Body of pancreas (tissue), 4 donors: ENCODE results near the gene CEP68.

Experiments used
- POLR2A ChIP-seq, 3 donors: fragments of 450-650 bp; IDR thresholded peaks; one replicate each; pipeline ENCODE4 v1.6.1; 2016; ENCODE audit warnings: antibody characterized with exemption in 3 of 3, mild to moderate bottlenecking in 2 of 3
- TF ChIP-seq, protein P1 (sequence below), 7 experiments: fragments of 450-650 bp in 4 of 7; fragments of 200-600 bp in 3 of 7; sonication (generic) in 3 of 7; IDR thresholded peaks; one replicate each; pipeline ENCODE4 v1.5.1; 2016 to 2019; ENCODE audit warnings: antibody characterized with exemption in 7 of 7

DNA sequence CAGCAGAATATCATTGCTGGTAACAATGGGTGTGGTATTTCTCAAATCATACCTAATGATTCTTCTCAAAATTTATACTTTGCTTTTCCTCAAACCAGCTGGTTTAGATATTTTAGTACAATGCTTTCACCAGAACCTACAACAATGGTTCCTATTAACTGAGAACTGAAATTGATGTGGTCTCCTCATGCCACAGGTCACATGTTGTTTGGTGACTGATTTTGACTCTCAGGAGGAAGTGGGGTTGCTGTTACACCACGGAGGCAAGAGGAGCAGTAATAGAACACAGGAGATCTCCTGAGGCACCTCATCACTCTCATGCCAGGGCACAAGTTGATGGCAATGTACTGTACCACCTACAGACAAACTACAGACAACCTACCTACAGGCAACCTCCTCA lies 3.0 kb upstream of the CEP68 start:
- TF ChIP-seq, protein P1, sequence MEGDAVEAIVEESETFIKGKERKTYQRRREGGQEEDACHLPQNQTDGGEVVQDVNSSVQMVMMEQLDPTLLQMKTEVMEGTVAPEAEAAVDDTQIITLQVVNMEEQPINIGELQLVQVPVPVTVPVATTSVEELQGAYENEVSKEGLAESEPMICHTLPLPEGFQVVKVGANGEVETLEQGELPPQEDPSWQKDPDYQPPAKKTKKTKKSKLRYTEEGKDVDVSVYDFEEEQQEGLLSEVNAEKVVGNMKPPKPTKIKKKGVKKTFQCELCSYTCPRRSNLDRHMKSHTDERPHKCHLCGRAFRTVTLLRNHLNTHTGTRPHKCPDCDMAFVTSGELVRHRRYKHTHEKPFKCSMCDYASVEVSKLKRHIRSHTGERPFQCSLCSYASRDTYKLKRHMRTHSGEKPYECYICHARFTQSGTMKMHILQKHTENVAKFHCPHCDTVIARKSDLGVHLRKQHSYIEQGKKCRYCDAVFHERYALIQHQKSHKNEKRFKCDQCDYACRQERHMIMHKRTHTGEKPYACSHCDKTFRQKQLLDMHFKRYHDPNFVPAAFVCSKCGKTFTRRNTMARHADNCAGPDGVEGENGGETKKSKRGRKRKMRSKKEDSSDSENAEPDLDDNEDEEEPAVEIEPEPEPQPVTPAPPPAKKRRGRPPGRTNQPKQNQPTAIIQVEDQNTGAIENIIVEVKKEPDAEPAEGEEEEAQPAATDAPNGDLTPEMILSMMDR (IDR thresholded peaks at IDR 0.05): no peak
- TF ChIP-seq POLR2A (IDR thresholded peaks at IDR 0.05): no peak
